Measurements from ENCODE around the gene TTR. TPM values are rescaled to one million over a fixed set of nuclear protein-coding genes. Genes with fewer than 3 reads are reported as not detected.

Gene TTR
- total and polyA plus RNA-seq, 2 of the 13 experiments (the other 11 are each of a cell fraction or from before 2014, with no cell fraction given) = 91.3 to 496 TPM

DNA sequence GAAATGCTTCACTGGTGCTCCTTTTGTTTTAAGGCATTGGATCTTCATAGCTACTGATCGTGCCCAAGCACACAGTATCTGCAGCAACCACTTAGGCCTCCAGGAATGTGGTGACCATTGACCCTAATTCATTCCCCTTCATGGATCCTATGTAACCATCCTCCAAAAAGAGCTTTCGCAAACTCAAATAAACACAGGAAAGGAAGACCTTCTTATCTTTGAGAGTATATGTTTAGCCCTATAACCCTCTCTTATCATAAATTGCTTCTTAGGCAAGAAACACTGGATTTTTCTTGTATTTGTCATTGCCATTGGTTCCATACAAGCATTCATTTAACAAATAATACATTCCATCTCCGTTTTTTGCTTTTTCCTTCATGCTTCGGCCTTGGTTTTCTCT is 4.1 kb upstream of the TTR start (continued):
- no peak for TF ChIP-seq AKNA (CRISPR knock-in tag; IDR thresholded peaks at IDR 0.05; ENCODE audit: borderline replicate concordance)
- TF ChIP-seq ASH2L (IDR thresholded peaks at IDR 0.05; ENCODE audit: insufficient read length, low read depth, low read length) = peak; percentile 33
- 0 out of 2 replicates have a peak, but pooled peaks have one; percentile 40 for TF ChIP-seq CBFB (CRISPR knock-in tag; IDR thresholded peaks at IDR 0.05)
- no peak for TF ChIP-seq BRF2 (CRISPR knock-in tag; IDR thresholded peaks at IDR 0.05)
- TF ChIP-seq NFIC (IDR thresholded peaks at IDR 0.05; ENCODE audit: low read length) = peak; percentile 62; the same call in 1 of the 2 replicates
- TF ChIP-seq ZNF598 (CRISPR knock-in tag; IDR thresholded peaks at IDR 0.05; ENCODE audit: borderline replicate concordance) = no peak
- TF ChIP-seq FOXP1 (IDR thresholded peaks at IDR 0.05) = no peak
- TF ChIP-seq FOXP1 (CRISPR knock-in tag; IDR thresholded peaks at IDR 0.05) = peak; percentile 84
- peak; percentile 67; the same call in 1 of the 2 replicates for TF ChIP-seq SALL1 (CRISPR knock-in tag; IDR thresholded peaks at IDR 0.05)
- TF ChIP-seq FIP1L1 (IDR thresholded peaks at IDR 0.05; ENCODE audit: borderline replicate concordance, insufficient read depth, low read depth, low read length) = no peak
- TF ChIP-seq GLMP (CRISPR knock-in tag; IDR thresholded peaks at IDR 0.05; ENCODE audit: borderline replicate concordance) = no peak
- no peak for TF ChIP-seq ZKSCAN1 (IDR thresholded peaks at IDR 0.05; ENCODE audit: low read length)
- no peak for TF ChIP-seq SKI (IDR thresholded peaks at IDR 0.05; ENCODE audit: partially characterized antibody)
- no peak for TF ChIP-seq MYNN (CRISPR knock-in tag; IDR thresholded peaks at IDR 0.05; ENCODE audit: low read depth)
- no peak for TF ChIP-seq ZNF24 (IDR thresholded peaks at IDR 0.05)
- TF ChIP-seq HDAC1 (CRISPR knock-in tag; IDR thresholded peaks at IDR 0.05) = peak; percentile 58; the same call in 1 of the 2 replicates
- TF ChIP-seq ZNF780A (CRISPR knock-in tag; IDR thresholded peaks at IDR 0.05) = no peak
- TF ChIP-seq MIER2 (CRISPR knock-in tag; IDR thresholded peaks at IDR 0.05) = peak; percentile 55; the same call in 1 of the 2 replicates
- TF ChIP-seq KAT7 (CRISPR knock-in tag; IDR thresholded peaks at IDR 0.05; ENCODE audit: borderline replicate concordance) = no peak
- TF ChIP-seq ZNF556 (CRISPR knock-in tag; IDR thresholded peaks at IDR 0.05; ENCODE audit: borderline replicate concordance) = no peak
- no peak for TF ChIP-seq KAT2B (IDR thresholded peaks at IDR 0.05; ENCODE audit: borderline replicate concordance, low read depth, low read length)
- TF ChIP-seq, protein P1, sequence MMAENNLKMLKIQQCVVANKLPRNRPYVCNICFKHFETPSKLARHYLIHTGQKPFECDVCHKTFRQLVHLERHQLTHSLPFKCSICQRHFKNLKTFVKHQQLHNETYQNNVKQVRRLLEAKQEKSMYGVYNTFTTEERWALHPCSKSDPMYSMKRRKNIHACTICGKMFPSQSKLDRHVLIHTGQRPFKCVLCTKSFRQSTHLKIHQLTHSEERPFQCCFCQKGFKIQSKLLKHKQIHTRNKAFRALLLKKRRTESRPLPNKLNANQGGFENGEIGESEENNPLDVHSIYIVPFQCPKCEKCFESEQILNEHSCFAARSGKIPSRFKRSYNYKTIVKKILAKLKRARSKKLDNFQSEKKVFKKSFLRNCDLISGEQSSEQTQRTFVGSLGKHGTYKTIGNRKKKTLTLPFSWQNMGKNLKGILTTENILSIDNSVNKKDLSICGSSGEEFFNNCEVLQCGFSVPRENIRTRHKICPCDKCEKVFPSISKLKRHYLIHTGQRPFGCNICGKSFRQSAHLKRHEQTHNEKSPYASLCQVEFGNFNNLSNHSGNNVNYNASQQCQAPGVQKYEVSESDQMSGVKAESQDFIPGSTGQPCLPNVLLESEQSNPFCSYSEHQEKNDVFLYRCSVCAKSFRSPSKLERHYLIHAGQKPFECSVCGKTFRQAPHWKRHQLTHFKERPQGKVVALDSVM (CRISPR knock-in tag; IDR thresholded peaks at IDR 0.05) = no peak
- TF ChIP-seq ZNF558 (CRISPR knock-in tag; IDR thresholded peaks at IDR 0.05; ENCODE audit: borderline replicate concordance) = no peak

All from HepG2 (cell line).